Ramos (cell line): ENCODE results near the gene HAX1.

Experiments used
- in situ Hi-C: fragments of 300-500 bp; cut with MboI; formaldehyde crosslinking; loops from one replicate; pipeline ENCODE4 v1.14.3; 2022; ENCODE audit warnings: low sequenced_read_pairs; ENCODE audit not compliant: unreplicated experiment

Gene HAX1

DNA sequence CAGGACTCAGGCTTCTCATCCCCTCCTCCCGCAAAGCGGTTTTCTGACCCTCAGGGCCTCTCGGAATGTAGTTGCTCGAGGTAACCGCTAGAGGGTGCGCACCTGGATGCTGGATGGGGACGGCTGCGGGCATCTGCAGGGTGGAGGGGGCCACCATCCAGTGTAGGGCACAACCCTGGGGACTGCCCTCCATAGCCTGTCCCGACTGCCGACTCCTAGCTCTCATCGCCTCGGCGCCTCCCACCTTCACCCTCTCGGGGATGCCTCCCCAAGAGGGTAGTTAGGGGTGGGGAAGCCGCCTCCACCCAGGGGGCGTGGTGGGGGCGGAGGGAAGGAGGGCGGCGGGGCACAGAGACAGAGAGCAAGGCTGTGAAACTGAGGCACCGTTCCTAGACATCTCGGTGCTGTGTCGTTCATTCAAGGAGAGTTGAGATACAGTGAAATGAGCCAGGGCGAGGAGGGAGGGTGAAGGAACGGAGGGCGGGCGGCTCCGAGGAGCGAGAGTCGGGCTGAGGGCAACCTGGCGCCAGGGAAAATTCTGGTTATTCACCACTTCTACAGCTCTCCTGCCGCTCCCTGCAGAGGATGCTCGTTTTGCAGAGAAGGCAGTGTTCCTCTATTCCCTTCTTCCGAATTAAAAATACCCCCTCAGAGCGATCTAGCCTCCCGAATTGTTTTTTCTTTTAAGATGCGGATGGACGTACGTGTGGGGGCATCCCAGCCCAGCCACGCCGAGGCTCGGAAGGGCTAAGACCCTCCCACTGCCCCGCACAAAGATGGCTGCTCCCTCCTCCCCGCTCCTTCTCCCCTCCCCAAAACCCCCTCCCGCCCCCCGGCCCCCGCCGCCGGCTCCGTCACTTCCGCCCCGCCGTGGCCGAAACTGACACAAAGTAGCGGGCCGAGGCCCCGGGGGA is 52.5 kb downstream of the HAX1 start, which contains the start of gene ATP8B2:
Gene ATP8B2, plus strand, starts transcription at position 857 of the 914 bp plus-strand sequence. CDS start 2,617 bp downstream, outside the sequence.
- in situ Hi-C loops: no loop called here
